Measurements from ENCODE around the gene ERFL. TPM values are rescaled to one million over a fixed set of nuclear protein-coding genes. Genes with fewer than 3 reads are reported as not detected.

Gene ERFL
- total RNA-seq, 6 experiments from 2014 or later: 0.09 to 0.17 (median 0.12) TPM; not detected in 2

DNA sequence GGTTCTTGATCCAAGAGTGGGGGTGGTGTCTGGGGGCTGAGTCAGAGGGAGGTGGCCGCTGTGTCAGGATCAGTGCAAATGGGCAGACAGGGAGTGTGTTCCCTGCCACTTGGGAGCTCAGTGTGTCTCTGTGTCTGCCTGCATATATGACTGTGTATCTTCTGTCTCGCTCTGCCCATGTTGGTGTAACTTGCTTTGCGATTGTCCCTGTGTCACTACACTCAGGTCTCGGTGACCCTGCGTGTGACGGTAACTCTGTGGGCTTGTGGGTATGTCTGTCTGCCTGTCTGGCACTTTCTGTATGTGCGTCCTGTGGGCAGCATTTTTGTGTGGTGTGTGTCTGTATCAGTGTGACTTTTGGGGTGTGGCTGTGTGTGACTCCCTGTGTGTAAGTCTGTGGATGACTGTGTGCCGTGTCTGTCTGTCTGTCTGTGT is 8.2 kb upstream of the ERFL start:
- no peaks in the 10 kb centered on the region for H3K9me3 Mint-ChIP-seq
- H3K4me3 Mint-ChIP-seq: peak overlapping the region; percentile 25
- no peaks in the 10 kb centered on the region for H3K36me3 Mint-ChIP-seq (ENCODE audit: low read depth)
- peaks cover 36% of the 10 kb centered on the region for H3K4me1 Mint-ChIP-seq (ENCODE audit: low read depth)
- H3K27ac Mint-ChIP-seq: peak overlapping the region; percentile 8; the same call in 1 of the 2 replicates
- DNase-seq: peak; percentile 36
- TF ChIP-seq, protein P1, sequence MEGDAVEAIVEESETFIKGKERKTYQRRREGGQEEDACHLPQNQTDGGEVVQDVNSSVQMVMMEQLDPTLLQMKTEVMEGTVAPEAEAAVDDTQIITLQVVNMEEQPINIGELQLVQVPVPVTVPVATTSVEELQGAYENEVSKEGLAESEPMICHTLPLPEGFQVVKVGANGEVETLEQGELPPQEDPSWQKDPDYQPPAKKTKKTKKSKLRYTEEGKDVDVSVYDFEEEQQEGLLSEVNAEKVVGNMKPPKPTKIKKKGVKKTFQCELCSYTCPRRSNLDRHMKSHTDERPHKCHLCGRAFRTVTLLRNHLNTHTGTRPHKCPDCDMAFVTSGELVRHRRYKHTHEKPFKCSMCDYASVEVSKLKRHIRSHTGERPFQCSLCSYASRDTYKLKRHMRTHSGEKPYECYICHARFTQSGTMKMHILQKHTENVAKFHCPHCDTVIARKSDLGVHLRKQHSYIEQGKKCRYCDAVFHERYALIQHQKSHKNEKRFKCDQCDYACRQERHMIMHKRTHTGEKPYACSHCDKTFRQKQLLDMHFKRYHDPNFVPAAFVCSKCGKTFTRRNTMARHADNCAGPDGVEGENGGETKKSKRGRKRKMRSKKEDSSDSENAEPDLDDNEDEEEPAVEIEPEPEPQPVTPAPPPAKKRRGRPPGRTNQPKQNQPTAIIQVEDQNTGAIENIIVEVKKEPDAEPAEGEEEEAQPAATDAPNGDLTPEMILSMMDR (IDR thresholded peaks at IDR 0.05): no peak
- peaks cover 21% of the 10 kb centered on the region for H3K27me3 Mint-ChIP-seq (ENCODE audit: insufficient read depth)

DNA sequence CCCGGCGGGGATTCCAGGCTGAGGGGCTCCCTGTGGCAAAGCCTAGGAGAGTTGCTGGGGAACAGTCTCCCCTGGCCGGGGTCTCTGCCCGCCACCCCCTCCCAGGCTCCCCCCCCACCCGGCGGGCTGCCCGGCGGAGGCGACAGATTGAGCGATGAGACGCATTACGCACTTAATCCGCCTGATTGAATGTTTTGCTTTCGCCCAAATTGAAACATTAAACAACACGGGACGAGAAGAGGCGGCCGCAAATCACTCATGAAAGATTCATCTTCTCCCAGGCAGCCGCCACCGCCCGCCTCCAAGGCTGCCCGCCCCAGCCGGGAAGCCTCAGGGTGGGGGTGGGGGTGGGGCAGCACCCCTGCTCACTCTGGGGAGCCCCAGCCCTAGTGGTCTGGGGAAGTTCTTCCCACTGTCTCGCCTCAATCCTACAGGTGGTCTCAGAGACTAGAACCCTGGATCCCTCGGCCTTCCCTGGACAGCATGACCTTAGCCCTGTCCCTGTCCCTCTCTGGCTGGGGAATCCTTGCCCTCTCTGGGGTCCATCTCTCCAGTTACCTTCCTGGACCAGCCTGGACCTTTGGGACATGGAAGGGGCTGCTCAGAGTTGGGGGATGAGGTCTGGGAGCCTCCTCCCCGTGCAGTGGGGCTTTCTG is 7.6 kb upstream of the ERFL start:
- H3K27me3 Mint-ChIP-seq (ENCODE audit: insufficient read depth): peaks cover 26% of the 10 kb centered on the region
- no peak for DNase-seq
- H3K9me3 Mint-ChIP-seq: no peaks in the 10 kb centered on the region
- TF ChIP-seq, protein P1 (IDR thresholded peaks at IDR 0.05): no peak
- H3K27ac Mint-ChIP-seq: no peak overlapping the region; the same call in 1 of the 2 replicates
- H3K4me1 Mint-ChIP-seq (ENCODE audit: low read depth): peaks cover 36% of the 10 kb centered on the region
- peak overlapping the region; percentile 25 for H3K4me3 Mint-ChIP-seq
- H3K36me3 Mint-ChIP-seq (ENCODE audit: low read depth): no peaks in the 10 kb centered on the region

DNA sequence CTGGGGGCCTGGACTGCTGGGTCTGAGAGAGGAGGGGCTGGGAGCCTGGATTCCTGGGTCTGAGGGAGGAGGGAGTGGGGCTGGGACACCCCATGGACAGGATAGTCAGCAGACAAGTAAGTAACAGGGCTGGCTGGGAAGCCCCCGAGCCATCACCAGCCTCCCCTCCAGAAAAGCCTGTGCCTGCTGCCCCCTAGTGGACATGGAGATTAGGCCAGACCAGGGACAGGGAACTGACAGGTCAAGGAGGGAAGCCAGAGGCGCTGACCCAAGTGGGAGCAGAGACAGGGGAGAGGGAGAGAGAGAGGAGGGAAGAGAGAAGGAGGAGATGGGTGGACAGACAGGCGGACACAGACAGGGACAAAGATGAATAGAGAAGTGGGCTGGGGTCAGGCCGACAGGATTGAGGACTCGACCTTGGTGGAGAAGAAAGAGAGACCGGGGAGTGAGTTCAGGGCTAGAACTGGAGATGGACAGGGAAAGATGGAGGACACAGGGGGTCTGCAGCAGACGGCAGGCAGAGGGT is 6.7 kb upstream of the ERFL start:
- no peaks in the 10 kb centered on the region for H3K36me3 Mint-ChIP-seq (ENCODE audit: low read depth)
- H3K9me3 Mint-ChIP-seq: no peaks in the 10 kb centered on the region
- TF ChIP-seq, protein P1 (IDR thresholded peaks at IDR 0.05): peak; percentile 90
- peaks cover 36% of the 10 kb centered on the region for H3K27me3 Mint-ChIP-seq (ENCODE audit: insufficient read depth)
- peak overlapping the region; percentile 10; the same call in 1 of the 2 replicates for H3K27ac Mint-ChIP-seq
- H3K4me3 Mint-ChIP-seq: peak overlapping the region; percentile 20
- peak; percentile 28 for DNase-seq
- H3K4me1 Mint-ChIP-seq (ENCODE audit: low read depth): peaks cover 36% of the 10 kb centered on the region

DNA sequence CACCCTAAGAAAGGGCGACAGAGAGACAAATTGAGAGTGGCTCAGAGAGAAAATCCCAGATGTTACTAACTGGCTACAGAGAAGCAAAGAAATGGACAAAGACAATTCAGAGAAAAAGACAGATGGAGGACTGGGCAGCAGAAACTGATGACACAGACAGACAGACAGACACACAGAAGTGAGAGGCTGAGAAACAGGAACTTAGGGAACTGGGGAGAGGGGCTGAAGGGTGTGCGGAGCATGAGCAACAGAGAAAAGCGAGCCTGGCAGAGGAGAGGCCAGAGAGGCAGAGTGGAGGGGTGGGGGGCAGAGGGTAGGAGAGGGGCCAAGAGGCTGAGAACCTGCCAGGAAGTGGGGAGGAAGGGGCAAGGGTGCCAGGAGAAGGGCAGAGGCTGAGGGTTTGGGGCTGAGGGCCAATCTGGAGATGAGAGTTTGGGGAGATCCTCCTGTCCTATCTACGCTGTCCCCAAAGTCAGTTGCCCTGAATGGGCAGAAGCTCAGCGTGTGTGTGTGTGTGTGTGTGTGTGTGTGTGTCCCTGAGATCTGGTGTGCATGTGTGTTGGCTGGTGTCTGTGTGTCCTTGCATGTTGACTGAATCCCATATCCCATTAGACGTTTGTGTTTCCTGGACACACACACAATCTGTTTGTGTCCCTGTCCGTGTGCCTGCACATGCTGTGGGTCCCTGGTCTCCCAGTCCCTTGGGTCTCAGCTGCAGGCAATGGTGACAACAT is 5.6 kb upstream of the ERFL start:
- TF ChIP-seq, protein P1 (IDR thresholded peaks at IDR 0.05): no peak
- no peaks in the 10 kb centered on the region for H3K9me3 Mint-ChIP-seq
- H3K27me3 Mint-ChIP-seq (ENCODE audit: insufficient read depth): peaks cover 46% of the 10 kb centered on the region
- DNase-seq: no peak
- peaks cover 41% of the 10 kb centered on the region for H3K4me1 Mint-ChIP-seq (ENCODE audit: low read depth)
- H3K4me3 Mint-ChIP-seq: no peak overlapping the region
- no peaks in the 10 kb centered on the region for H3K36me3 Mint-ChIP-seq (ENCODE audit: low read depth)
- H3K27ac Mint-ChIP-seq: no peak overlapping the region

DNA sequence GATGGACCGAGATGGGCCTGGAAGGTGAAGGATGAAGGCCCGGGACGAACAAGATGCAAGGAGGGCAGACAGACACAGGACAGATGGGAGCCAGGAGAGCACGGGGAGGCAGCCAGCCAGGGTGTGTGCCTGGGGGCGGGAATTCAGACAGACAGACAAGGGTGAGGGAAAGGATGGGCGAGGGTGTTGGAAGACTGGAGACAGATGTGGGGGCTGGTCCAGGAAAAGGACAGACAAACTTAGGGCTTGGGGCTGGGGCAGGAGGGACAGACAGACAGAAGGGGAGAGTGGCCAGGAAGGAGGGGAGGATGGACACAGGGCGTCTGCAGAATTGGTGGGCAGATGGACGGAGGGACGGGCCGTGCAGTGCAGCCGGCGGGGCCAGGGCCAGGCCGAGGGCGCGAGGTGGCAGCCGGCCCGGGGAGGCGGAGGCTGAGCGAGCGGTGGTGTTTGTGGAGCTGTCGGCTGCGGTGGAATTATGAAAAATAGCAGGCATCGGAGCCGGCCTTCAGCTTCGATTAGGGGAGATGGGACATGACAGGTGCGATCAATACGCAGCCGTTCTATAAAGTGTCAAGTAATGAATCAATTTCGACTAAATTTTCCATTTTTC is 4.6 kb upstream of the ERFL start:
- Mint-ChIP-seq H3K27me3 (ENCODE audit: insufficient read depth) (peaks cover 50% of the 10 kb centered on the region), H3K9me3 (no peaks in the 10 kb centered on the region), H3K4me3 (no peak overlapping the region), H3K4me1 (ENCODE audit: low read depth) (peaks cover 43% of the 10 kb centered on the region), H3K36me3 (ENCODE audit: low read depth) (no peaks in the 10 kb centered on the region), H3K27ac (no peak overlapping the region)
- DNase-seq: no peak
- TF ChIP-seq, protein P1 (IDR thresholded peaks at IDR 0.05): no peak

Measured in HFFc6 (cell line).